GM19043 (cell line): ENCODE data around the gene PAM16.
"Not testable (repeated sequence)": the region's sequence is repeated elsewhere in the genome, so short reads cannot be mapped to it uniquely, and the experiment has no call there.

Experiments used
- ATAC-seq: cut with Tn5 transposase; IDR thresholded peaks from one replicate; pipeline ENCODE4 v1.9.1; 2021; ENCODE audit warnings: low read depth; ENCODE audit not compliant: unreplicated experiment

The PAM16 gene

GRCh38 chr16:4350787-4351659, at the start of gene PAM16:
TSS of gene PAM16 (minus strand) at chr16:4351321. CDS start at chr16:4351234, 87 bp downstream.
- peak; percentile 85 for ATAC-seq

DNA sequence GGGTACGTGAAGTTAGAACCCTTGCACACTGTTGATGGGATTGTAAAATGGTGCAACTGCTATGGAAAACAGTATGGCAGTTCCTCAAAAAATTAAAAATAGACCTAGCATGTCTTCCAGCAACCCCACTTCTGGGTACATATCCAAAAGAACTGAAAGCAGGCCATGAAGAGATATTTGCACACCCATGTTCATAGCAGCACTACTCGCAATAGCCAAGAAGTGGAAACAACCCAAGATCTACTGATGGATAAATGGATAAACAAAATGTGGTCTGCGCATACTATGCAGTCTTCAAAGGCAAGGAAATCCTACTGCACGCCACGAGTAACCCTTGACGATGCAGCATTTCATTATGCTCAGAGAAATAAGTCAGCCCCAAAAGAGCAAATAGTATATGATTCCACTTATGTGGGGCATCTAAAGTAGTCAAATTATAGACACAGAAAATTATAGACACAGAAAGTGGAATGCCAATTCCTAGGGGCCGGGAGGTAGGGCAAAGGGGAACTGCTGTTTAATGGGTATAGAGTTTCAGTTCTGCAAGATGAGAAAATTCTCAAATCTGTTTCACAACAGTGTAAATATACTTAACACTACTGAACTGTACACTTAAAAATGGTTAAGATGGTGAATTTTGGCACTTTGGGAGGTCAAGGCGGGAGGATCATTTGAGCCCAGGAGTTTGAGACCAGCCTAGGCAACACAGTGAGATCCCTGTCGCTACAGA, 48.0 kb upstream of the PAM16 start:
- no peak for ATAC-seq

GRCh38 chr16:4395055-4395726, 44.1 kb upstream of the PAM16 start:
- no peak for ATAC-seq

- ATAC-seq = not testable (repeated sequence)
Measured at GRCh38 chr16:4393850-4394249, 42.7 kb upstream of the PAM16 start.

DNA sequence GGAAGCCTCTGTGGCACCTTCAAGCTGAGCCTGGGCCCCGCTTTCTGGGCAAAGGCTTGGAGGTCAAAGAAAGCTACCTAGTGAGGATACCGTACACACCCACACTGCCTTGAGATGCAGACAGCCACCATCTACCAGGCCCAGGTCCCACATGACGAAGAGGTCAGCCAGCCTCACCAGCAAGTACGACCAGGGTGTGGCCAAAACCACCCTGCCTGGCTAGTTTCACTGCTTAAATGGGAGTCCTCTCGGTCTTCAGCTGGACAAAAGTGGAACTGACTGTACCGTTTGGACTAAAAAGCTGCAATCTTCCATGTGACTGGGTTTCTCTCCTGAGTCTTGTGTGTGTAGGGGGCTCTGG, 42.1 kb upstream of the PAM16 start:
- ATAC-seq = no peak

DNA sequence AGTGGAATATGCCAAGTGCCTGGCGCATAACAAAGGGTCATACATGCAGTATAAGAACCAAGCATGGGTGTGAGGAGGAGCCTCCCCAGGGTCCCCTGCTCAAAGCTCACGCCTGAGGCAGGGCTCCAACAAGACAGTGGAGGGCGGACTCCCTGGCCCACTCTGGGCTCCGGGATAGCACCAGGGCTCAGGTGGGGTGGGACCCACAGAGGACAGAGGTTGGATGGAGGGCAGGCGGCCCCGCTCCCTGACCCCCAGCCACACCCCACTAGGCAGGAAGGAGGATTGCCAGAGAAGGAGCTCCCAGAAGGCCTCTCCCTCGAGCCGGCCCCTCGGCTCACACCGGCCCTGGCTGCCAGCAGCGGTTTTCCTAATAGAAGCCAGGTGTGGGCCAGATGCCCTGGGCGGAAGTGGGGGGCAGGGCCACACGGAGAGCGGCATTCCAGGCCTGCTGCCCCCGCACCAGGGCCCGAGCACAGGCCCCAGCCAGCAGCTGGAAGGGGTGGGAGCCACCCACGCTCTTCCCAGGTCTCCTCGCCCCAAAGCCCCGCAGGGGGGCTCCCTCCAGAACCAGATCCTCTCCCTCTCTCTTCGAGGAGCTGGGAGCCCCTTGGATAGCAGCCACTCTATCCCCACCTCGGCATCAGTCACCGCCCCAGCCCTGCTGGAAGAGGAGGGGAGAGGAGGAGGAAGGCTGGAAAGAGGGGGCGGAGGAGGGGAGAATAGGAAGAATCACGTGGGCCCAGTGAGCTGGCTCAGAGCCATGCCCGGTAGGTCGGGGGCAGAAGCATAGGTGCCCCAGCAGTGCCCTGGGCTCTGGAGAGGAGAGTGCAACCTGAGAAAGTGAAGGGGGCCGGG, 41.5 kb upstream of the PAM16 start:
- no peak for ATAC-seq

- no peak for ATAC-seq
Measured at GRCh38 chr16:4391631-4392381, 40.7 kb upstream of the PAM16 start.

DNA sequence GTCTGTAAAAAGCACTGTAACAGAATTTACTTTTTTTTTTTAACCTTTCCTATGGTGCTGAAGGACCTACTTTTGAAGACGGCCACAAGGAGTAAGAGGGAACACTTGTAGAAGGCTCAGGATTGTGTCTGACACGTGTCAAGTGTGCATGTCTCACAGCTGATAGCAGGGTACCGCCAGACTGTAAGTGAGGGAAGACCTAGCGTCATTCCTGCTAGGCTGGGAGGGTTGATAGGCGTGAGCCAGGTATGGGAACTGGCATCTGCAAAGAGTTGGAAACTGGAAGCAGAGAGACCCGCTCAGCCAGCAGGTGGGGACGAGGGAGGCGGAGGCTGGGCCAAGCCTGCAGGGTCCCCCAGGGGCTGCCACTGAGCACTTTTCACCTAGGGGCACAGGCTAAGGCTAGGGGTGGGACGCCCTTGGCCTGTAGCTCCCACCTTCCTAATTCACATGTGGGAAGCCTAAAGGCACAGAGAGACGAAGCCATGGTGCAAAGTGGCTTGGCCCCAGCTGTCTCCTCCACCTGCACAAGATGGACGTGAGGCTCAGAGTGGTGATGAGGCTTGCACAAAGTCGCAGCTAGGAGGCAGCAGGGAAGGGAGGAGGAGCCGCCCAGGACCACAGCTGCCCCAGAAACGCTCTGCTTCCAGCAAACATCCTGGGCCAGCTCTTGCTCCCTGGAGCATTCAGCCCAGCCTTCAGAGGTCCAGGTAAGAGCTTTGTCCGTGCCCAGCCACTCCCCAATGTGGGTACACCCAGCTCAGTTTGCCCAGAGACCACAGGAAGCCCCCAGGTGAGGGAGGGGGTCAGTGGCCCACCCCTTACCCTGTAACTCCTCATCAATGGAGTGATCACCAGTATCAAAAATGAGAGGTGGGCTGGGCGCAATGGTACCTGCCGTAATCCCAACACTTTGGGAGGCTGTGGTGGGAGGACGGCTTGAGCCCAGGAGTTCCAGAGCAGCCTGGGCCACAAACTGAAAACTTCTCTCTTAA, 39.4 kb upstream of the PAM16 start:
- ATAC-seq = no peak

- no peak for ATAC-seq
Measured at GRCh38 chr16:4389051-4389955, 38.2 kb upstream of the PAM16 start.

DNA sequence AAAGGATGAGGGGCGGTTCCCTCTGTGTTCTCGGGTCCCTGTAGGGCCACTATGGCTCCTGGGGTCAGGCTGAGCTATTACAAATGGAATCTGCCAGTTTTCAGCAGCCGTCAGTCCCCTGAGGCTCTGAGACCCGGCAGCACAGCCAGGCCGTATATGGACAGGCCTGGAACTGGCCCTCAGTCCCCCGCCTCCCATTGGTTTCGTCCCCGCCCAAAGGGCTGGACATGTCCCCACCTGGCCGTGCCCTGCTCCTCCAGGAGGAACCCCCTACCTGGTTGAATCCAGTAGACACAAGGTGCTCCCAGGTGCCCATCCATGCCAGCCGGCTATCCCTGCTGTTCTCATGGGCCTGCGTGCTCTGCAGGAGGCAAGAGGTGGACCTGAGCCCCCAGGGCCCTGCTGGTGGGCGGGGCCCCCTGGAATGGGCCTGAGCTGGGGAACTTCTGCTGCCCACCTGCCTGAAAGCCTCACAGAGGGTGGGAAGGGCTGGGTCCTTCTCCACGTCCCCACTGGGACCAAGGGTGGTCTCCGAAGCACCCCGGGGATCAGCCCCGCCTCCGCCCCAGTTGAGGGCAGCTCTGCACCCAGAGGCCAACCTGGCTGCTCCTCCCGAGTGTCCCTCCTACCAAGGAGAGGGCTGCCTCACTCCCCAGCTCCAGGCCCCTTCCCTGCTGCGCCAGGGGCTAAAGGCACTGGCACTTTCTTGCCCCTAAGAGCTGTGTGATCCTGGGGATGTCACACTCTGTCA, 37.3 kb upstream of the PAM16 start:
- ATAC-seq = no peak

GRCh38 chr16:4387781-4388180, 36.7 kb upstream of the PAM16 start:
- ATAC-seq = no peak

- ATAC-seq = no peak
Measured at GRCh38 chr16:4386951-4387565, 35.9 kb upstream of the PAM16 start.

DNA sequence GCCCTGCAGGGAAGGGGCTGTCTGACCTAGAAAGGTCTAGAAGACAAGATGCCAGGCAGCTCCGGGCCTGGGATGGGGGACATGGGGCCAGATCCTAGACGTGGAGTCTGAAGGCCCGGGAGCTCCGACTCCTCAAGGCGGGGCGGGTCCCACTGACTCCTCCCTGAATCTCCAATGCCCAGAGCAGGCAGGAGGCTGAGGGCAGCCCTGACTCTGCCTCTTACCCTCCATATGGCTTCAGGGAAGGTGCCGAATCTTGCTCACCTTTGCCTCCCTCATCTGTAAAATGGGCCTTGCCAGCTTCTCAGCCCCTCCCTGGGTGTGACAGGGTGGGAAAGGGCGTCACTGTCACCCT, 35.3 kb upstream of the PAM16 start:
- ATAC-seq = no peak

- no peak for ATAC-seq
Measured at GRCh38 chr16:4385789-4386450, 34.8 kb upstream of the PAM16 start.

- no peak for ATAC-seq
Measured at GRCh38 chr16:4385066-4385788, 34.1 kb upstream of the PAM16 start.
